IMR-90 (cell line): ENCODE measurements around the gene ARID3C. TPM values are rescaled to one million over a fixed set of nuclear protein-coding genes. Genes with fewer than 3 reads are reported as not detected.

Source experiments
- ATAC-seq: fragments of 200-7000 bp; cut with Tn5 transposase; 2 replicates; pipeline ENCODE4 v1.9.1; 2020; ENCODE audit warnings: low read depth, mild to moderate bottlenecking, moderate library complexity
- BruUV-seq: library from RNA; stranded (reverse); fragments of 400-500 nt; replicated peaks from 2 replicates; lab custom pipeline; 2021; lab: Mats Ljungman, UMichigan
- CTCF ChIA-PET: fragments of 300-600 bp; formaldehyde crosslinking; extraction: SDS; loops from one replicate; lab custom pipeline; 2021; ENCODE audit warnings: antibody characterized with exemption; lab: Yijun Ruan, JAX
- POLR2A ChIA-PET: fragments of 300-600 bp; sonication (Branson Sonifier 250); formaldehyde crosslinking; loops from one replicate; lab custom pipeline; 2022; ENCODE audit warnings: antibody characterized with exemption; ENCODE audit not compliant: unreplicated experiment; lab: Charles Lee
- DNase-seq: peaks from one replicate; pipeline ENCODE4 v3.0.0; 2013
- H2AFZ ChIP-seq: replicated peaks from 2 replicates; pipeline ENCODE3; 2013; ENCODE audit warnings: low read length, mild to moderate bottlenecking; ENCODE audit not compliant: poor library complexity
- H2AK5ac ChIP-seq: 2 replicates; pipeline ENCODE4 v1.6.1; 2013; ENCODE audit warnings: low read depth, low read length, inconsistent platforms
- H2AK9ac ChIP-seq: replicated peaks from 2 replicates; pipeline ENCODE3; 2013; ENCODE audit warnings: mild to moderate bottlenecking, low read depth, low read length, moderate library complexity; ENCODE audit not compliant: poor library complexity
- H2BK120ac ChIP-seq: 2 replicates; pipeline ENCODE4 v1.6.1; 2013; ENCODE audit warnings: low read depth, low read length, inconsistent platforms
- H2BK15ac ChIP-seq: 3 replicates; pipeline ENCODE4 v1.6.1; 2013; ENCODE audit warnings: low read depth, low read length, inconsistent platforms
- H2BK20ac ChIP-seq: 2 replicates; pipeline ENCODE4 v1.6.1; 2013; ENCODE audit warnings: low read depth, mild to moderate bottlenecking, inconsistent platforms, low read length, moderate library complexity
- H2BK5ac ChIP-seq: 2 replicates; pipeline ENCODE4 v1.6.1; 2013; ENCODE audit warnings: mild to moderate bottlenecking, low read depth, low read length, inconsistent platforms; ENCODE audit not compliant: poor library complexity, severe bottlenecking
- H3K14ac ChIP-seq: replicated peaks from 2 replicates; pipeline ENCODE4 v1.6.1; 2013; ENCODE audit warnings: low read depth, low read length, inconsistent platforms
- H3K18ac ChIP-seq: 2 replicates; pipeline ENCODE4 v1.6.1; 2013; ENCODE audit warnings: low read depth, low read length, control low read depth
- H3K23ac ChIP-seq: 2 replicates; pipeline ENCODE4 v1.6.1; 2013; ENCODE audit warnings: low read depth, low read length, inconsistent platforms
- H3K27ac ChIP-seq: 2 replicates; pipeline ENCODE4 v1.5.1; 2013; ENCODE audit warnings: mild to moderate bottlenecking, control low read depth, low read length; ENCODE audit not compliant: insufficient read depth
- H3K27me3 ChIP-seq: 2 replicates; pipeline ENCODE4 v1.6.1; 2013; ENCODE audit warnings: low read length; ENCODE audit not compliant: control insufficient read depth, insufficient read depth
- H3K36me3 ChIP-seq: 2 replicates; pipeline ENCODE4 v1.6.1; 2013; ENCODE audit warnings: low read length, mixed read lengths; ENCODE audit not compliant: control insufficient read depth, insufficient read depth
- H3K4ac ChIP-seq: 2 replicates; pipeline ENCODE4 v1.6.1; 2013; ENCODE audit warnings: low read depth, low read length, inconsistent platforms
- H3K4me1 ChIP-seq: 2 replicates; pipeline ENCODE4 v1.6.1; 2013; ENCODE audit warnings: low read length, mixed read lengths; ENCODE audit not compliant: control insufficient read depth, insufficient read depth
- H3K4me2 ChIP-seq: 2 replicates; pipeline ENCODE4 v1.6.1; 2013; ENCODE audit warnings: low read depth, mild to moderate bottlenecking, control low read depth, low read length, moderate library complexity
- H3K4me3 ChIP-seq: 2 replicates; pipeline ENCODE4 v1.5.1; 2013; ENCODE audit warnings: low read depth, mild to moderate bottlenecking, control low read depth, low read length, moderate library complexity; ENCODE audit not compliant: insufficient read depth
- H3K56ac ChIP-seq: 2 replicates; pipeline ENCODE4 v1.6.1; 2013; ENCODE audit warnings: low read length, inconsistent platforms; ENCODE audit not compliant: insufficient read depth; ENCODE audit errors: extremely low read depth
- H3K79me1 ChIP-seq, 2 experiments: 2 replicates each; pipeline ENCODE4 v1.6.1; 2013; ENCODE audit warnings: low read length in 2 of 2, inconsistent platforms in 1 of 2, low read depth in 1 of 2
- H3K9ac ChIP-seq: 2 replicates; pipeline ENCODE4 v1.6.1; 2013; ENCODE audit warnings: low read depth, low read length, control low read depth
- H3K9me1 ChIP-seq: 2 replicates; pipeline ENCODE4 v1.6.1; 2013; ENCODE audit warnings: low read length, inconsistent platforms; ENCODE audit not compliant: insufficient read depth
- H3K9me3 ChIP-seq: 2 replicates; pipeline ENCODE4 v1.6.1; 2013; ENCODE audit warnings: low read length; ENCODE audit not compliant: control insufficient read depth, insufficient read depth
- H4K20me1 ChIP-seq: 2 replicates; pipeline ENCODE4 v1.6.1; 2013; ENCODE audit warnings: low read length, inconsistent platforms; ENCODE audit not compliant: insufficient read depth
- H4K5ac ChIP-seq: 2 replicates; pipeline ENCODE4 v1.6.1; 2013; ENCODE audit warnings: mild to moderate bottlenecking, low read depth, low read length, control low read depth
- H4K8ac ChIP-seq, 2 experiments: 2 replicates each; pipeline ENCODE4 v1.6.1; 2013; ENCODE audit warnings: low read depth in 2 of 2, low read length in 2 of 2, control low read depth in 1 of 2, inconsistent platforms in 1 of 2
- H4K91ac ChIP-seq: 2 replicates; pipeline ENCODE4 v1.6.1; 2013; ENCODE audit warnings: low read depth, low read length, inconsistent platforms; ENCODE audit not compliant: insufficient read depth
- BHLHE40 ChIP-seq: fragments of 150-350 bp; IDR thresholded peaks from 2 replicates; pipeline ENCODE4 v1.6.1; 2016; ENCODE audit warnings: mild to moderate bottlenecking, low read depth, low read length
- CEBPB ChIP-seq: IDR thresholded peaks from 2 replicates; pipeline ENCODE4 v1.6.1; 2012; ENCODE audit warnings: low read depth, low read length, improper control_type of control experiment
- CHD1 ChIP-seq: IDR thresholded peaks from 2 replicates; pipeline ENCODE4 v1.6.1; 2012; ENCODE audit warnings: low read depth, low read length, improper control_type of control experiment
- FOS ChIP-seq: fragments of 150-350 bp; IDR thresholded peaks from 2 replicates; pipeline ENCODE4 v1.6.1; 2016; ENCODE audit warnings: low read depth, low read length
- MAZ ChIP-seq: IDR thresholded peaks from 2 replicates; pipeline ENCODE4 v1.6.1; 2012; ENCODE audit warnings: low read depth, mild to moderate bottlenecking, low read length, improper control_type of control experiment, moderate library complexity, borderline replicate concordance
- MXI1 ChIP-seq: IDR thresholded peaks from 2 replicates; pipeline ENCODE4 v1.6.1; 2012; ENCODE audit warnings: low read depth, mild to moderate bottlenecking, low read length, moderate library complexity, borderline replicate concordance
- NFE2L2 ChIP-seq: fragments of 150-350 bp; IDR thresholded peaks from 2 replicates; pipeline ENCODE4 v1.6.1; 2016; ENCODE audit warnings: low read depth, mild to moderate bottlenecking, low read length
- POLR2A ChIP-seq: IDR thresholded peaks from 2 replicates; pipeline ENCODE4 v1.6.1; 2012; ENCODE audit warnings: mild to moderate bottlenecking, low read depth, low read length
- RAD21 ChIP-seq: IDR thresholded peaks from 2 replicates; pipeline ENCODE4 v1.6.1; 2012; ENCODE audit warnings: low read length, improper control_type of control experiment
- RCOR1 ChIP-seq: IDR thresholded peaks from 2 replicates; pipeline ENCODE4 v1.6.1; 2012; ENCODE audit warnings: mild to moderate bottlenecking, low read length, improper control_type of control experiment; ENCODE audit not compliant: insufficient replicate concordance
- RFX5 ChIP-seq: IDR thresholded peaks from 2 replicates; pipeline ENCODE4 v1.8.0; 2012; ENCODE audit warnings: low read depth, mild to moderate bottlenecking, low read length, moderate library complexity
- SMC3 ChIP-seq: fragments of 150-350 bp; IDR thresholded peaks from 2 replicates; pipeline ENCODE4 v1.6.1; 2016; ENCODE audit warnings: low read depth, mild to moderate bottlenecking, antibody characterized with exemption, low read length, moderate library complexity
- WGBS, 2 experiments: methylation state at CpG; one replicate each; pipeline versions ENCODE4 v1.1.5 to v1.1.7; 2013; ENCODE audit warnings: missing lambda C conversion rate in 2 of 2; ENCODE audit not compliant: insufficient read length in 1 of 2; ENCODE audit errors: extremely low coverage in 2 of 2; 5-methylcytosine and 5-hydroxymethylcytosine counted together
- dilution Hi-C: fragments of 300-500 bp; cut with HindIII; formaldehyde crosslinking; loops from one replicate; pipeline ENCODE4 v1.14.3; 2018; ENCODE audit warnings: low sequenced_read_pairs; ENCODE audit not compliant: unreplicated experiment
- in situ Hi-C: fragments of 300-500 bp; cut with MboI; formaldehyde crosslinking; loops from 3 replicates; pipeline ENCODE4 v1.14.3; 2019; ENCODE audit warnings: low sequenced_read_pairs, inconsistent platforms, mixed read lengths
- intact Hi-C: fragments of 100-400 bp; cut with micrococcal nuclease; formaldehyde crosslinking; loops from 2 replicates; pipeline ENCODE4 v1.10.0; 2022
- polyA plus RNA-seq, 3 experiments: library from polyadenylated mRNA; depleted of rRNA; stranded (reverse); fragments of >200 nt; gene quantifications; 2 replicates each; pipeline ENCODE4 v1.2.3, GENCODE V29; 2012; ENCODE audit warnings: low replicate concordance in 1 of 3
- total RNA-seq: library from RNA; depleted of rRNA; stranded (reverse); fragments of >200 nt; gene quantifications from 2 replicates; pipeline ENCODE4 v1.2.3, GENCODE V29; 2012
- TF ChIP-seq, protein P1 (sequence below): fragments of 150-350 bp; IDR thresholded peaks from 2 replicates; pipeline ENCODE4 v1.6.1; 2016; ENCODE audit warnings: low read depth, mild to moderate bottlenecking, low read length, moderate library complexity, borderline replicate concordance
- TF ChIP-seq, protein P2 (sequence below): fragments of 150-350 bp; IDR thresholded peaks from 2 replicates; pipeline ENCODE4 v1.6.1; 2017; ENCODE audit warnings: mild to moderate bottlenecking, antibody characterized with exemption, low read length, low read depth

The ARID3C gene
- total and polyA plus RNA-seq, 2 of the 4 experiments (the other 2 are of a cell fraction), result 0.07 TPM; not detected in 1

DNA sequence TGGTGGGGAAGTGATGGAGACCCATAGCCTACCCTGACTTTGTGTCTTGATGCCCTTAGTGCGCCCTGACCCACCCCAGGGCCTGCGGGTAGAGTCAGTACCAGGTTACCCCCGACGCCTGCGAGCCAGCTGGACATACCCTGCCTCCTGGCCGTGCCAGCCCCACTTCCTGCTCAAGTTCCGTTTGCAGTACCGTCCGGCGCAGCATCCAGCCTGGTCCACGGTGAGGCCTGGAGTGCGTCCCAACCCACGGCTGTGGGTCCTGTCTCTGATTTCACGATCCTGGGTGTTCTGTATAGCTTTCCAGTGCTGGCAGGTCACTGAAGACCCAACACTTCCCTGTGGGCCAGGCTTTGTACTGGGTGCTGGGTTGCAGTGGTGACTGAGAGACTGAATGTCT is 29.6 kb upstream of the ARID3C start:
- Histone ChIP-seq H4K20me1 (no peaks in the 10 kb centered on the region), H3K4me2 (no peak overlapping the region), H3K9ac (no peak overlapping the region), H4K91ac (no peak overlapping the region), H3K4ac (no peak overlapping the region), H4K5ac (no peak overlapping the region), H3K36me3 (peaks cover 4% of the 10 kb centered on the region; the same call in 1 of the 2 replicates), H2AK9ac (peak overlapping the region; percentile 44), H3K14ac (no peak overlapping the region), H3K23ac (no peak overlapping the region), H4K8ac (no peak overlapping the region), H3K4me1 (peaks cover 13% of the 10 kb centered on the region), H3K56ac (no peak overlapping the region), H3K18ac (no peak overlapping the region), H3K27ac (no peak overlapping the region), H2AK5ac (no peak overlapping the region), H2BK15ac (no peak overlapping the region), H3K4me3 (no peak overlapping the region), H3K9me1 (peaks cover 13% of the 10 kb centered on the region; the same call in 1 of the 2 replicates), H3K9me3 (no peaks in the 10 kb centered on the region), H2AFZ (no peak overlapping the region), H3K27me3 (no peaks in the 10 kb centered on the region), H3K79me1 (peaks cover 0 to 7% of the 10 kb centered on the region in 2 experiments; a peak in 2 of 4 replicates), H2BK120ac (no peak overlapping the region), H2BK5ac (no peak overlapping the region), H2BK20ac (no peak overlapping the region)
- no peak for TF ChIP-seq FOS
- no peak for TF ChIP-seq POLR2A
- TF ChIP-seq, protein P1, sequence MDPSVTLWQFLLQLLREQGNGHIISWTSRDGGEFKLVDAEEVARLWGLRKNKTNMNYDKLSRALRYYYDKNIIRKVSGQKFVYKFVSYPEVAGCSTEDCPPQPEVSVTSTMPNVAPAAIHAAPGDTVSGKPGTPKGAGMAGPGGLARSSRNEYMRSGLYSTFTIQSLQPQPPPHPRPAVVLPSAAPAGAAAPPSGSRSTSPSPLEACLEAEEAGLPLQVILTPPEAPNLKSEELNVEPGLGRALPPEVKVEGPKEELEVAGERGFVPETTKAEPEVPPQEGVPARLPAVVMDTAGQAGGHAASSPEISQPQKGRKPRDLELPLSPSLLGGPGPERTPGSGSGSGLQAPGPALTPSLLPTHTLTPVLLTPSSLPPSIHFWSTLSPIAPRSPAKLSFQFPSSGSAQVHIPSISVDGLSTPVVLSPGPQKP, result no peak
- TF ChIP-seq MXI1, result no peak
- no peak for TF ChIP-seq RCOR1
- no peak for TF ChIP-seq SMC3
- TF ChIP-seq RAD21, result no peak
- TF ChIP-seq CEBPB, result no peak
- TF ChIP-seq CHD1, result no peak
- TF ChIP-seq, protein P2, sequence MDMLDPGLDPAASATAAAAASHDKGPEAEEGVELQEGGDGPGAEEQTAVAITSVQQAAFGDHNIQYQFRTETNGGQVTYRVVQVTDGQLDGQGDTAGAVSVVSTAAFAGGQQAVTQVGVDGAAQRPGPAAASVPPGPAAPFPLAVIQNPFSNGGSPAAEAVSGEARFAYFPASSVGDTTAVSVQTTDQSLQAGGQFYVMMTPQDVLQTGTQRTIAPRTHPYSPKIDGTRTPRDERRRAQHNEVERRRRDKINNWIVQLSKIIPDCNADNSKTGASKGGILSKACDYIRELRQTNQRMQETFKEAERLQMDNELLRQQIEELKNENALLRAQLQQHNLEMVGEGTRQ, result no peak
- no peak for TF ChIP-seq MAZ
- TF ChIP-seq BHLHE40, result no peak
- no peak for TF ChIP-seq RFX5
- no peak for TF ChIP-seq NFE2L2
- DNase-seq (no peak), ATAC-seq (no peak)
- 96% methylated on average over 5 of the region's 14 CpGs; no CpG with 5 or more reads in 1 of the 2 experiments for WGBS, 2 experiments
- POLR2A ChIA-PET, result no interaction called here
- dilution Hi-C loops (no loop called here), in situ Hi-C loops (no loop called here), intact Hi-C loops (no loop called here)
- CTCF ChIA-PET, result no interaction called here
- BruUV-seq, result no TSS peak
